GM12878 (cell line): ENCODE results near the gene LYPLAL1. TPM values are rescaled to one million over a fixed set of nuclear protein-coding genes. Genes with fewer than 3 reads are reported as not detected.

ENCODE experiments used
- ATAC-seq: fragments of 200-7000 bp; cut with Tn5 transposase; 3 replicates; pipeline ENCODE4 v1.9.1; 2020; ENCODE audit warnings: mild to moderate bottlenecking, moderate library complexity
- BruUV-seq: library from RNA; stranded (reverse); fragments of 400-500 nt; replicated peaks from 2 replicates; lab custom pipeline; 2021; lab: Mats Ljungman, UMichigan
- CTCF ChIA-PET: fragments of 300-600 bp; sonication (Branson Sonifier 250); formaldehyde crosslinking; extraction: SDS; loops from one replicate; lab custom pipeline; 2021; ENCODE audit warnings: inconsistent platforms; lab: Yijun Ruan, JAX
- POLR2A ChIA-PET: fragments of 350-600 bp; formaldehyde crosslinking; extraction: SDS; loops from one replicate; lab custom pipeline; 2021; ENCODE audit warnings: inconsistent platforms; lab: Charles Lee
- RAD21 ChIA-PET: fragments of 300-600 bp; sonication (Branson Sonifier 250); formaldehyde crosslinking; loops from one replicate; lab custom pipeline; 2023; ENCODE audit warnings: antibody characterized with exemption; ENCODE audit not compliant: unreplicated experiment; lab: Charles Lee
- SMC1A ChIA-PET: fragments of 300-600 bp; sonication (Branson Sonifier 250); formaldehyde crosslinking; loops from one replicate; lab custom pipeline; 2023; ENCODE audit not compliant: unreplicated experiment, uncharacterized antibody; lab: Charles Lee
- DNase-seq: peaks from one replicate; pipeline ENCODE4 v3.0.0-alpha.2; 2011; ENCODE audit warnings: low read depth, low spot score
- FAIRE-seq: peaks from 3 replicates; lab custom pipeline; 2011; peaks lifted over from hg19 to GRCh38; lab: Jason Lieb, UNC
- H2AFZ ChIP-seq: 2 replicates; pipeline ENCODE4 v1.6.0; 2011; ENCODE audit warnings: low read depth, low read length, control low read depth; ENCODE audit not compliant: control insufficient read depth
- H3K27ac ChIP-seq: 2 replicates; pipeline ENCODE4 v1.5.1; 2011; ENCODE audit warnings: control low read depth; ENCODE audit not compliant: control insufficient read depth, insufficient read depth
- H3K27me3 ChIP-seq, 2 experiments: replicated peaks in 1 of 2; 2 replicates each; pipeline versions ENCODE4 v1.6.0 to v1.6.1; 2011; ENCODE audit warnings: low read length in 1 of 2; ENCODE audit not compliant: control insufficient read depth in 2 of 2, insufficient read depth in 2 of 2
- H3K36me3 ChIP-seq, 2 experiments: 2 replicates each; pipeline ENCODE4 v1.5.1; 2011; ENCODE audit warnings: low read length in 1 of 2; ENCODE audit not compliant: control insufficient read depth in 2 of 2, insufficient read depth in 2 of 2
- H3K4me1 ChIP-seq: 2 replicates; pipeline ENCODE4 v1.6.1; 2011; ENCODE audit warnings: mild to moderate bottlenecking, low read length, moderate library complexity, mixed read lengths; ENCODE audit not compliant: control insufficient read depth, insufficient read depth
- H3K4me2 ChIP-seq: 2 replicates; pipeline ENCODE4 v1.6.0; 2011; ENCODE audit warnings: control low read depth; ENCODE audit not compliant: control insufficient read depth, insufficient read depth
- H3K4me3 ChIP-seq: fragments of 200-600 bp; sonication (generic); 2 replicates; pipeline ENCODE4 v1.5.1; 2016
- H3K79me2 ChIP-seq: 2 replicates; pipeline ENCODE4 v1.6.0; 2011; ENCODE audit warnings: low read length; ENCODE audit not compliant: control insufficient read depth, insufficient read depth
- H3K9ac ChIP-seq: 2 replicates; pipeline ENCODE4 v1.8.0; 2011; ENCODE audit warnings: low read length, control low read depth, mixed read lengths; ENCODE audit not compliant: control insufficient read depth, insufficient read depth
- H3K9me3 ChIP-seq: replicated peaks from 3 replicates; pipeline ENCODE4 v1.5.1; 2011; ENCODE audit warnings: mild to moderate bottlenecking, low read length; ENCODE audit not compliant: control insufficient read depth, insufficient read depth
- H4K20me1 ChIP-seq: 2 replicates; pipeline ENCODE4 v1.6.0; 2011; ENCODE audit not compliant: control insufficient read depth, insufficient read depth
- HDAC6 ChIP-seq: fragments of 200-600 bp; sonication (generic); IDR thresholded peaks from one replicate; pipeline ENCODE4 v1.8.0; 2017; ENCODE audit warnings: antibody characterized with exemption; ENCODE audit not compliant: unreplicated experiment
- LARP7 ChIP-seq: fragments of 450-650 bp; IDR thresholded peaks from 2 replicates; pipeline ENCODE4 v1.6.1; 2017; ENCODE audit warnings: mild to moderate bottlenecking
- RBBP5 ChIP-seq: fragments of 200-600 bp; sonication (generic); conservative IDR thresholded peaks from 2 replicates; pipeline ENCODE4 v1.6.1; 2016
- SREBF2 ChIP-seq: IDR thresholded peaks from 2 replicates; pipeline ENCODE4 v1.6.1; 2012; ENCODE audit warnings: mild to moderate bottlenecking, low read length
- WGBS: methylation state at CpG from one replicate; pipeline ENCODE4 v1.1.6; 2016; ENCODE audit warnings: low lambda C conversion rate; ENCODE audit not compliant: insufficient replicate concordance, insufficient coverage; ENCODE audit errors: missing lambda C conversion rate; 5-methylcytosine and 5-hydroxymethylcytosine counted together
- in situ Hi-C: fragments of 300-500 bp; cut with MboI; formaldehyde crosslinking; loops from 9 replicates; pipeline ENCODE4 v1.14.3; 2018; ENCODE audit warnings: mixed read lengths
- intact Hi-C: fragments of 100-400 bp; cut with micrococcal nuclease; formaldehyde crosslinking; loops from one replicate; pipeline ENCODE4 v1.14.2; 2022; ENCODE audit not compliant: unreplicated experiment
- polyA plus RNA-seq, 11 experiments: library from polyadenylated mRNA; depleted of rRNA in 4 of 11; unstranded in 6 of 11; stranded (reverse) in 5 of 11; fragments of >200 nt; fragmentation: Nextera tagmentation in 4 of 11; fragmentation: Illumina TruSeq in 1 of 11; extraction: Ambion mirVana in 4 of 11; extraction: Trizol in 1 of 11; gene quantifications; 1 replicate in 1 of 11; 2 replicates in 10 of 11; pipeline versions ENCODE4 v1.2.1 to v1.2.3, GENCODE V29; 2011 to 2016; ENCODE audit warnings: inconsistent platforms in 2 of 11, missing spikeins in 2 of 11, low read depth in 1 of 11
- total RNA-seq, 4 experiments: library from RNA; depleted of rRNA in 3 of 4; stranded (reverse); fragments of >200 nt in 3 of 4; fragmentation: Illumina TruSeq in 1 of 4; extraction: Trizol in 1 of 4; gene quantifications; 2 replicates each; pipeline versions ENCODE4 v1.2.1 to v1.2.3, GENCODE V29; 2013 to 2021
- TF ChIP-seq, protein P1 (sequence below): fragments of 450-650 bp; formaldehyde crosslinking; IDR thresholded peaks from 2 replicates; pipeline ENCODE4 v1.5.0; 2022; ENCODE audit warnings: mild to moderate bottlenecking, missing genetic modification characterization

The LYPLAL1 gene
- total and polyA plus RNA-seq, 10 of the 15 experiments (the other 5 are each of a cell fraction or from before 2014, with no cell fraction given) = 19.4 to 112 (median 40.5) TPM

DNA sequence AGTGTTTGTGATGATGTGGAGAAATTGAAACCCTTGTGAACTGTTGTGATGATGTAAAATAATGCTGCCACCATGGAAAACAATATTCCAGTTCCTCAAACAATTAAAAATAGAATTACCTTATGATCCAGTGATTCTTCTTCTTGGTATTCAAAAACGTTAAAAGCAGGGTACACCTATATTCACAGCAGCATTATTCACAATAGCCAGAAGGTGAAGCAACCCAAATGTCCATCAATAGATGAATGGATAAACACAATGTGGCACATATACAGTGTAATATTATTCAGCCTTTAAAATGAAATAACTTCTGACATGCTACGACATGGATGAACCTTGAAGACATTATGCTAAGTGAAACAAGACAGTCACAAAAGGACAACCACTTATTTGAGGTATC is 59.2 kb downstream of the LYPLAL1 start:
- Histone ChIP-seq H3K4me2 (no peak overlapping the region), H3K27ac (no peak overlapping the region), H3K27me3 (no peaks in the 10 kb centered on the region), H3K4me3 (no peak overlapping the region), H4K20me1 (no peaks in the 10 kb centered on the region), H3K36me3 (no peaks in the 10 kb centered on the region), H3K9ac (no peak overlapping the region), H3K79me2 (no peaks in the 10 kb centered on the region), H3K9me3 (no peaks in the 10 kb centered on the region; the same call in 2 of the 3 replicates), H2AFZ (no peak overlapping the region), H3K4me1 (no peaks in the 10 kb centered on the region)
- ChIA-PET POLR2A (no interaction called here), CTCF (interaction anchor here (1.4 kb wide), 1 partner anchor 33 kb away, joined by 4 read pairs; no protein-coding TSS in a partner anchor), SMC1A (no interaction called here), RAD21 (no interaction called here)
- no peak for DNase-seq
- TF ChIP-seq RBBP5 = no peak
- FAIRE-seq = no peak
- no peak for ATAC-seq
- BruUV-seq = no TSS peak
- WGBS = 77% methylated on average over 2 of the region's 2 CpGs
- in situ Hi-C loops = no loop called here
- intact Hi-C loops = no loop called here

DNA sequence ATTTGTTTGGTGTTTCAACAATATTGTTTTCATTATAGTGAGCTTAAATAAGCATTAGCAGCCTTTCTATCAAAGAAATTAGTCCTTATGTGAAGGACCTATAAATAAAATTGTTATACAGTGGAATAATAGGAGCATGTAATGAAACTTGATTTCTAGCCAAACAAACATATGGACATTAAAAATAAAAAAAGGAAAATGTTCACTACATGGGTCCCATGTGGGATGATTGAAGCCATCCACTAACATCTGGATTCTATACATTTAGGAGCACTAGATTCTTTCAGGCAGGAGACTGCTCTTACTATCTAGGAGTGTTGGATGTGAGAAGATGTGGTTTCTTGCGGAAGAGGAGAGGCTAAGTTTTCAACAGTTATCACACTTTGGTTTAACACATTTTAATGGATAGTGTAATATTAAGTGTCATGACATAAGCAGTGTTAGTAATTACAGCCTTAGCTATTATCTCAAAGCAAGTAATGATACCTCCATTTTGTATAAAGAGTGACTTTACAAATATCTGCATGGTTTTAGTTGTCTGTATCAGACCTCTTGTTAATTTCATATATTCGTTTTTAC is 62.3 kb downstream of the LYPLAL1 start:
- ChIA-PET RAD21 (no interaction called here), CTCF (interaction anchor here (0.6 to 1.0 kb wide), 2 partner anchors 12 to 119 kb away, joined by 3 read pairs; no protein-coding TSS in a partner anchor), POLR2A (no interaction called here), SMC1A (no interaction called here)
- Histone ChIP-seq H3K9ac (no peak overlapping the region), H2AFZ (no peak overlapping the region), H3K9me3 (no peaks in the 10 kb centered on the region), H3K4me1 (no peaks in the 10 kb centered on the region)
- intact Hi-C loops = no loop called here
- in situ Hi-C loops = no loop called here
- TF ChIP-seq HDAC6 (no peak), SREBF2 (no peak), LARP7 (no peak)
- TF ChIP-seq, protein P1, sequence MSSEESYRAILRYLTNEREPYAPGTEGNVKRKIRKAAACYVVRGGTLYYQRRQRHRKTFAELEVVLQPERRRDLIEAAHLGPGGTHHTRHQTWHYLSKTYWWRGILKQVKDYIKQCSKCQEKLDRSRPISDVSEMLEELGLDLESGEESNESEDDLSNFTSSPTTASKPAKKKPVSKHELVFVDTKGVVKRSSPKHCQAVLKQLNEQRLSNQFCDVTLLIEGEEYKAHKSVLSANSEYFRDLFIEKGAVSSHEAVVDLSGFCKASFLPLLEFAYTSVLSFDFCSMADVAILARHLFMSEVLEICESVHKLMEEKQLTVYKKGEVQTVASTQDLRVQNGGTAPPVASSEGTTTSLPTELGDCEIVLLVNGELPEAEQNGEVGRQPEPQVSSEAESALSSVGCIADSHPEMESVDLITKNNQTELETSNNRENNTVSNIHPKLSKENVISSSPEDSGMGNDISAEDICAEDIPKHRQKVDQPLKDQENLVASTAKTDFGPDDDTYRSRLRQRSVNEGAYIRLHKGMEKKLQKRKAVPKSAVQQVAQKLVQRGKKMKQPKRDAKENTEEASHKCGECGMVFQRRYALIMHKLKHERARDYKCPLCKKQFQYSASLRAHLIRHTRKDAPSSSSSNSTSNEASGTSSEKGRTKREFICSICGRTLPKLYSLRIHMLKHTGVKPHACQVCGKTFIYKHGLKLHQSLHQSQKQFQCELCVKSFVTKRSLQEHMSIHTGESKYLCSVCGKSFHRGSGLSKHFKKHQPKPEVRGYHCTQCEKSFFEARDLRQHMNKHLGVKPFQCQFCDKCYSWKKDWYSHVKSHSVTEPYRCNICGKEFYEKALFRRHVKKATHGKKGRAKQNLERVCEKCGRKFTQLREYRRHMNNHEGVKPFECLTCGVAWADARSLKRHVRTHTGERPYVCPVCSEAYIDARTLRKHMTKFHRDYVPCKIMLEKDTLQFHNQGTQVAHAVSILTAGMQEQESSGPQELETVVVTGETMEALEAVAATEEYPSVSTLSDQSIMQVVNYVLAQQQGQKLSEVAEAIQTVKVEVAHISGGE = no peak
- TF ChIP-seq, all 136 proteins: peak for 0
- BruUV-seq = no TSS peak
- Histone ChIP-seq H3K4me3 (no peak overlapping the region), H3K79me2 (no peaks in the 10 kb centered on the region), H3K27me3 (no peaks in the 10 kb centered on the region), H4K20me1 (no peaks in the 10 kb centered on the region), H3K4me2 (no peak overlapping the region), H3K36me3 (no peaks in the 10 kb centered on the region), H3K27ac (no peak overlapping the region)
- no peak for FAIRE-seq
- no peak for DNase-seq
- ATAC-seq = no peak
- 90% methylated on average over 2 of the region's 2 CpGs for WGBS
